MCF 10A (cell line): ENCODE results near the gene AGPAT4. TPM values are rescaled to one million over a fixed set of nuclear protein-coding genes. Genes with fewer than 3 reads are reported as not detected.
"Not testable (repeated sequence)": the region's sequence is repeated elsewhere in the genome, so short reads cannot be mapped to it uniquely, and the experiment has no call there.

Experiments used
- BruUV-seq: library from RNA; stranded (reverse); fragments of 400-500 nt; replicated peaks from 2 replicates; lab custom pipeline; 2021; lab: Mats Ljungman, UMichigan
- CTCF ChIA-PET: fragments of 300-600 bp; sonication (Branson Sonifier 250); formaldehyde crosslinking; extraction: SDS; loops from one replicate; lab custom pipeline; 2021; ENCODE audit warnings: antibody characterized with exemption, inconsistent platforms; lab: Yijun Ruan, JAX
- POLR2A ChIA-PET: fragments of 300-600, 350-650 bp; sonication (Branson Sonifier 250); formaldehyde crosslinking; extraction: SDS; loops from one replicate; lab custom pipeline; 2020; ENCODE audit warnings: antibody characterized with exemption, inconsistent platforms; lab: Yijun Ruan, JAX
- DNase-seq: peaks from one replicate; pipeline ENCODE4 v3.0.0-alpha.2; 2018; ENCODE audit not compliant: unreplicated experiment
- H3K27ac Mint-ChIP-seq: one replicate; pipeline ENCODE4 v1.8.0; 2022; ENCODE audit warnings: mild to moderate bottlenecking, low read depth, mixed read lengths; ENCODE audit not compliant: unreplicated experiment
- H3K27me3 Mint-ChIP-seq: one replicate; pipeline ENCODE4 v1.8.0; 2022; ENCODE audit warnings: mixed read lengths; ENCODE audit not compliant: insufficient read depth, unreplicated experiment
- H3K36me3 Mint-ChIP-seq: one replicate; pipeline ENCODE4 v1.8.0; 2022; ENCODE audit warnings: mild to moderate bottlenecking, moderate library complexity, mixed read lengths; ENCODE audit not compliant: insufficient read depth, unreplicated experiment
- H3K4me1 Mint-ChIP-seq: one replicate; pipeline ENCODE4 v1.8.0; 2022; ENCODE audit warnings: mixed read lengths; ENCODE audit not compliant: insufficient read depth, unreplicated experiment
- H3K4me3 Mint-ChIP-seq: one replicate; pipeline ENCODE4 v1.8.0; 2022; ENCODE audit warnings: mild to moderate bottlenecking, moderate library complexity, mixed read lengths; ENCODE audit not compliant: unreplicated experiment
- H3K9me3 Mint-ChIP-seq: one replicate; pipeline ENCODE4 v1.8.0; 2022; ENCODE audit warnings: mixed read lengths; ENCODE audit not compliant: unreplicated experiment
- intact Hi-C: fragments of 100-400 bp; cut with micrococcal nuclease; formaldehyde crosslinking; loops from 2 replicates; pipeline ENCODE4 v1.14.1; 2022
- total RNA-seq: library from RNA; stranded (reverse); gene quantifications from 2 replicates; pipeline ENCODE4 v1.2.3, GENCODE V29; 2022
- TF ChIP-seq, protein P1 (sequence below): fragments of 200-600 bp; IDR thresholded peaks from one replicate; pipeline ENCODE4 v1.8.0; 2022; ENCODE audit warnings: antibody characterized with exemption, mild to moderate bottlenecking; ENCODE audit not compliant: unreplicated experiment

AGPAT4 gene
- total RNA-seq, 1 experiment from 2014 or later, result 5.6 TPM

DNA sequence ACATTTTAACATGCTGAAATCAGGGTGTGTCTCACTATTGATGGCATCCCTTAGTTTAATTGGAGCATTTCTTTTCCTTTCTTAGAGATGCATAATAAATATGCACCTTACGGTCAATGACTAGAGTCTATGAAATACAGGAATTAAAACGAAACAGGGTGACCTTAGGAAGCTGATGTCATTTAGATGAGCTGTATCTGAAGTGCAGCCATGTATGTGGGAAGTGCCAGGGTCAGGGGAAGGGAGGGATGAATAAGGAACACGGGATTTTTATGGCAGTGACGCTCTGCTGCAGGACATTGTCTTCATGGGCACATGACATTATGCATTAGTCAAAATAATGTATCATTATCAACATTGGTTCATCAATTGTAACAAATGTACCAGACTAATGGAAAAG, 84.0 kb downstream of the AGPAT4 start:
- Mint-ChIP-seq H3K4me3 (no peak overlapping the region), H3K27me3 (no peaks in the 10 kb centered on the region), H3K27ac (no peak overlapping the region), H3K36me3 (no peaks in the 10 kb centered on the region), H3K9me3 (no peaks in the 10 kb centered on the region), H3K4me1 (peaks cover 17% of the 10 kb centered on the region)
- no peak for DNase-seq
- CTCF ChIA-PET, result no interaction called here
- no TSS peak for BruUV-seq
- POLR2A ChIA-PET, result interaction anchor here (0.8 kb wide), 1 partner anchor 123 kb away, joined by 3 read pairs; no protein-coding TSS in a partner anchor
- intact Hi-C loops, result no loop called here
- TF ChIP-seq, protein P1, sequence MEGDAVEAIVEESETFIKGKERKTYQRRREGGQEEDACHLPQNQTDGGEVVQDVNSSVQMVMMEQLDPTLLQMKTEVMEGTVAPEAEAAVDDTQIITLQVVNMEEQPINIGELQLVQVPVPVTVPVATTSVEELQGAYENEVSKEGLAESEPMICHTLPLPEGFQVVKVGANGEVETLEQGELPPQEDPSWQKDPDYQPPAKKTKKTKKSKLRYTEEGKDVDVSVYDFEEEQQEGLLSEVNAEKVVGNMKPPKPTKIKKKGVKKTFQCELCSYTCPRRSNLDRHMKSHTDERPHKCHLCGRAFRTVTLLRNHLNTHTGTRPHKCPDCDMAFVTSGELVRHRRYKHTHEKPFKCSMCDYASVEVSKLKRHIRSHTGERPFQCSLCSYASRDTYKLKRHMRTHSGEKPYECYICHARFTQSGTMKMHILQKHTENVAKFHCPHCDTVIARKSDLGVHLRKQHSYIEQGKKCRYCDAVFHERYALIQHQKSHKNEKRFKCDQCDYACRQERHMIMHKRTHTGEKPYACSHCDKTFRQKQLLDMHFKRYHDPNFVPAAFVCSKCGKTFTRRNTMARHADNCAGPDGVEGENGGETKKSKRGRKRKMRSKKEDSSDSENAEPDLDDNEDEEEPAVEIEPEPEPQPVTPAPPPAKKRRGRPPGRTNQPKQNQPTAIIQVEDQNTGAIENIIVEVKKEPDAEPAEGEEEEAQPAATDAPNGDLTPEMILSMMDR, result no peak

DNA sequence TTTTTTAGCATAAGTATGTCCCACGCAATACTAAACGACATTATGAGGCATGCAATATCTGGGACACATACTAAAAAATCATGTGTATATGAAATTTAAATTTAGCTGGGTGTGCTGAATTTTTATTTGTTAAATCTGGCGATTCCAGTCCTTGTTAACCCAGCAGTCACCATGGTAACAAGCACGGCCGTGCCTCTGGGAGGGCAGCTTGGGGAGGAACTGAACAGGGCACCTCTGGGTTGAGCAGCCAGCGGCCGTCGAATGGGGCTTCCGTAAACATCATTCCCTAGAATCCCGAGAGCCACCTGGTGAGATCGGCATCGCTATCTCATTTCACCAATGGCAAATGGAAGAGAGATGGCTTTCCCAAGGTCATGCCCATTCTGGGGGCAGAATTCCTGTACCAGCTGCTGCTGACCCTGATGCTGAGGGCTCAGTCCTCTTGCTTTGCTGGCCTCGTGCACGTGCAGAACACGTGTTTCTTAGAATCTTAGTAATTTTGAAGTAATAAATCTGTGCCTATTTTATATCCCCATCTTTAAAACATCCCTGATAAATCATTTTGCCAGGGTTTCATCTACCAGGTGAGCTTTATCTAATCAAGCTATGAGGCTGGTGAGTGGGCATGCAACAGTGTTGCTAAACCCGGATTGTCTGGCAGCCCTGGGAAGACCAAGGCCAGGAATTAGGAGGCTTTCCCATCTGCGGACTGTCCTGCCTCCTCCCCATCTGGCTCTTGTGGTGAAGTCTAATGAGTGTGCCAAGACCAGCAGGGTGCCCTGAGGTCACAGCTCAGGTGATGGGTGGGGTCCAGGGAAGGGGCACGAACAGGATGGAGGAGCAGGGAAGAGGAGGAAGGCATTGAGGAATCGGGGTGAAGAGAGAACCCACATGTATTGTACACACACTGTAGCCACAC, 85.1 kb downstream of the AGPAT4 start:
- TF ChIP-seq, protein P1, result no peak
- Mint-ChIP-seq H3K36me3 (peaks cover 6% of the 10 kb centered on the region), H3K9me3 (no peaks in the 10 kb centered on the region), H3K27me3 (no peaks in the 10 kb centered on the region), H3K4me3 (no peak overlapping the region), H3K4me1 (peaks cover 17% of the 10 kb centered on the region), H3K27ac (no peak overlapping the region)
- CTCF ChIA-PET, result interaction anchor here (1.2 kb wide), 1 partner anchor 36 kb away, joined by 3 read pairs; no protein-coding TSS in a partner anchor
- BruUV-seq, result no TSS peak
- no peak for DNase-seq
- intact Hi-C loops, result no loop called here
- POLR2A ChIA-PET, result no interaction called here

DNA sequence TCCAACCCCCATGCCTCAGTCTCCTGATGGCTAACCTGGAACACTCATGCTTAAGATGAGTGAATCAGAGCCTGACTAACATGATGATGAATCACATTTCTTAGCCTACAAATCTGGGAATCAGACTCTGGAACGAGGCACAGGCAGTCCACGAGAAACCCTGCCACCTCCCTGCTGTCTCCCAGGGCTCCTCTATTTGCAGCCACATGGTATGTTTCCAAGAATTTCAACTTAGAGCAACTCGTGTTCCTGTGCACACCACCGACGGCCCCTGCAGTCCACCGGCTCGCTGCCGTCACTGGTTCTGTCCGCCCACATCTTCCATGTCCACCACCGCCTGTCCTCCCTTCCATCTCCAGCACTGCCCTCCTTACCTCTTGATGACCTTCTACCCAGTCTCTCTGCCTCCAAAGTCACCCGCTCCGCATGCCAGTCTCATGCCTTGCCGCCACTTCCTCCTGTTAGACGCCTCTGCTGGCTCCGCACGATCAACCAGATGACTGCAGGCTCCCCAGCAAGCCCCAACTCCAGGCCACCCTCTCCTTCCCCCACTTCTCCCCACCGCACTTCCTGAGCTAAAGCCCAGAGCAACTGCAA, 87.6 kb downstream of the AGPAT4 start:
- intact Hi-C loops, result no loop called here
- ChIA-PET CTCF (interaction anchor here (0.6 kb wide), 1 partner anchor 144 kb away, joined by 3 read pairs; no protein-coding TSS in a partner anchor), POLR2A (no interaction called here)
- Mint-ChIP-seq H3K27ac (no peak overlapping the region), H3K4me1 (peaks cover 17% of the 10 kb centered on the region), H3K4me3 (no peak overlapping the region), H3K36me3 (peaks cover 6% of the 10 kb centered on the region), H3K27me3 (no peaks in the 10 kb centered on the region), H3K9me3 (no peaks in the 10 kb centered on the region)
- no TSS peak for BruUV-seq
- TF ChIP-seq, protein P1, result no peak
- peak; percentile 76 for DNase-seq

DNA sequence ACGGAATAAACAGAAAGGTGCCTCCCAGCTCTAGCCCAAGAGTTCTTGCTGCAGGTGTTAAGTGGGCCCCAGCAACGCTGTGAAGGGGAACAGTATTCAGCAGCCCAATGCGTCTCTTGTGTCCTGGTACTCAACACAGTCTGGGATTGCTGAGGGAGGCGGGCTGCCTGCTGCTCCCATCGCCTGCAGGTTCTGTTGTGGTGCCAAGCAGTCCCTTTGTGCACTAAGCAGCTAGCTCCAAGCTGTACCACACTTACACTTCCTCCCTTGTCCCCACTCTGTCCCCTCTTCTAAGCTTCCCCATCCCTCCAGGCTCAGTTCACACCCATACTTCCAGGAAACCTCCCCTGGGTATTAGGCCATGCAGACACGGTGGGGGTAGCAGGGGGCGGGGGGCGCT, 92.7 kb downstream of the AGPAT4 start:
- Mint-ChIP-seq H3K27ac (no peak overlapping the region), H3K36me3 (peaks cover 6% of the 10 kb centered on the region), H3K9me3 (peaks cover 7% of the 10 kb centered on the region), H3K4me1 (peaks cover 4% of the 10 kb centered on the region), H3K4me3 (no peak overlapping the region), H3K27me3 (no peaks in the 10 kb centered on the region)
- TF ChIP-seq, protein P1, result no peak
- CTCF ChIA-PET, result interaction anchor here (1.5 kb wide), 1 partner anchor 190 kb away, joined by 5 read pairs; no protein-coding TSS in a partner anchor
- BruUV-seq, result no TSS peak
- intact Hi-C loops, result no loop called here
- no peak for DNase-seq
- POLR2A ChIA-PET, result no interaction called here

DNA sequence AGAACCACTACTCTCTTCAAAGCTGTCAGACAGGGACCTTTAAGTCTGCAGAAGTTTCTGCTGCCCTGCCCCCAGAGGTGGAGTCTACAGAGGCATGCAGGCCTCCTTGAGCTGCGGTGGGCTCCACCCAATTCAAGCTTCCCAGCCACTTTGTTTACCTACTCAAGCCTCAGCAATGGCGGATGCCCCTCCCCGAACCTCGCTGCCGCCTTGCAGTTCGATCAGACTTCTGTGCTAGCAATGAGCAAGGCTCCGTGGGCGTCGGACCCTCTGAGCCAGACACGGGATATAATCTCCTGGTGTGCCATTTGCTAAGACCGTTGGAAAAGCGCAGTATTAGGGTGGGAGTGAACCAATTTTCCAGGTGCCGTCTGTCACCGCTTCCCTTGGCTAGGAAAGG, 95.7 kb downstream of the AGPAT4 start:
- intact Hi-C loops, H3K27me3 Mint-ChIP-seq, CTCF ChIA-PET: not testable (repeated sequence)

DNA sequence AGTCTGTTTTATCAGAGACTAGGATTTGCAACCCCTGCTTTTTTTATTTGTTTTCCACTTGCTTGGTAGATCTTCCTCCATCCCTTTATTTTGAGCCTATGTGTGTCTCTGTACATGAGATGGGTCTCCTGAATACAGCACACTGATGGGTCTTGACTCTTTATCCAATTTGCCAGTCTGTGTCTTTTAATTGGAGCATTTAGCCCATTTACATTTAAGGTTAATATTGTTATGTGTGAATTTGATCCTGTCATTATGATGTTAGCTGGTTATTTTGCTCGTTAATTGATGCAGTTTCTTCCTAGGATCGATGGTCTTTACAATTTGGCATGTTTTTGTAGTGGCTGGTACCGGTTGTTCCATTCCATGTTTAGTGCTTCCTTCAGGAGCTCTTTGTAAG, 97.4 kb downstream of the AGPAT4 start:
- H3K4me3 Mint-ChIP-seq, BruUV-seq, H3K4me1 Mint-ChIP-seq, CTCF ChIA-PET, H3K27me3 Mint-ChIP-seq, H3K36me3 Mint-ChIP-seq, POLR2A ChIA-PET, H3K9me3 Mint-ChIP-seq, DNase-seq, intact Hi-C loops, H3K27ac Mint-ChIP-seq: not testable (repeated sequence)

More for the DNA sequence above, 95.7 kb downstream of the AGPAT4 start:
- DNase-seq, BruUV-seq, H3K36me3 Mint-ChIP-seq, H3K27ac Mint-ChIP-seq, H3K4me1 Mint-ChIP-seq, POLR2A ChIA-PET, H3K9me3 Mint-ChIP-seq, H3K4me3 Mint-ChIP-seq: not testable (repeated sequence)
